Activated CD8-positive, alpha-beta memory T cell treated with anti-CD3 and anti-CD28 coated beads, Interleukin-2, amount 50 U/mL, for 24 hours (primary cell): ENCODE measurements around the gene DYRK1A.

Experiments used
- DNase-seq: peaks from one replicate; pipeline ENCODE4 v3.0.0-alpha.2; 2020; ENCODE audit errors: extremely low read depth

The DYRK1A gene

GRCh38 chr21:37550618-37551330 is 184.2 kb downstream of the DYRK1A start:
- no peak for DNase-seq

DNA sequence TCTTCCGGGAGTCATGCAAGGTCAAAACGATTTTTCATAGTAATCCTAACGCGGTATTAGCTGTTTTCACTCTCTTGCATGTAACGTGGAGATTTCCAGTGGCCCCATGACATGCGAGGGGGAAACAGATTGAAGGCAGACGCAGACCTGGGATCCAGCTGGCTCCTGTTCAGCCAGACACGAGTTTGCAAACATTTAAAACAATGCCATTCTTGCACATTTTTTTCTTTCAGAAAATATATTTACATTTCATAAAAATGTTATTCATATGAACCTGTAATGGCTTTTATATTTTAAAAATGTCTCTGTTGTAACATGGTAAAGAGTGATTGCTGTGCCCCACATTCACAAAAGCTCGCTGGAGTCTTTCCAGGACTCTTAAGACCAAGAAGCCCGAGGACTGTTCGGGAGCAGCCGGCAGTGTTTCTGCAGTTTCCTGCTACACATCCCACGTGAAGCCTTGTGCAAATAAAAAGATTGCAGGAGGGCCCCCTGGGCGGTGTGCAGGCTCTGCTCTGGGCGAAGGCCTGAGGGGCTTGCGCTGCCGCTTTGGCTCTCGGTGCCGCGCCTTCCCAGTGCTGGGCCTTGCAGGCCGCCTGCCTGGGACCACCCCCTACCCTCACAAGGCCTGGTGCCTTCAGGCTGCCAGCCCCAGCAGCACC is 184.9 kb downstream of the DYRK1A start:
- no peak for DNase-seq

- no peak for DNase-seq
Observed at GRCh38 chr21:37551993-37552355, 185.4 kb downstream of the DYRK1A start.

DNA sequence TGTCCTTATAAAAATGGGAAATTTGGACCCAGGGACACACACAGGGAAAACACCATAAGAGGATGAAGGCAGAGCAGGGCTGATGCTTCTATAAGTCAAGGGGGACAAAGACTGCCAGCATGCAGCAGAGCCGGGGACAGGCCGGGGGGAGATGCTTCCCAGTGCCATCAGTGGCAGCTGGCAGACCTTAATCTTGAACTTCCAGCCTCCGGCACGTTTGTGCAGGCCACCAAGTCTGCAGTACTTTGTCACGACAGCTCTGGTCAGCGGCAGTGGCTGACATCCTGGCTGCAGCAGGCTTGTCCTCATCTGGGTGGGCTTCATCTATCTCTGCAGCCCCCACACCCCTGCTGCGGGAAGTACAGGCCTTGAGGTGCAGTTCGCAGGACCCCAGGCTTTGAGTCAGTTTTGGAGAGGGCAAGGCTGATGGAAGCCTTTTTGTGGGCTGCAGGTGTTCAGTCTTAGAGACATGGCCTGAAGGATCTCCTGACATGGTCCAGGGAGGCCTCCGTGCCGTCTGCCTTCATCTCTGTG is 186.0 kb downstream of the DYRK1A start:
- DNase-seq: no peak

DNA sequence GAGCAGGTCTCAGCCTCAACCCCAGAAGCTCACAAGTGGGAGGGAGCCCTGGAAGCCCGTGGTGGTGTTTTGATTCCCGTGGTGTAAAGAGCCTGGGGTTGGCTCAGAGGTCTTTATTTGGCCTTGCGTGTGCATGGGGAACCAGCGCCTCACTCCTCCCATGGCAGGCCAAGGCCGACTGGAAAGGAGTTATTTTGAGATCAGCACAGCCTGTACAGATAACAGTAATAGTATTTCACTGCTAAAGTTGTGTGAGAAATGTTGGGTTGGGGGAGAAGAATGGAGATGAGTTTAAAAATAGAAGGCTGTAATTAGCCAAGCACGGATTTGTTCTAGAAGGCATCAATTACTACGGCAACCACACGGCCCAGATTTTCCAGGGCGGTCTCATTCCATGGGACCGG is 186.5 kb downstream of the DYRK1A start:
- DNase-seq: no peak

- DNase-seq: no peak
Observed at GRCh38 chr21:37554661-37555379, 188.2 kb downstream of the DYRK1A start.

DNA sequence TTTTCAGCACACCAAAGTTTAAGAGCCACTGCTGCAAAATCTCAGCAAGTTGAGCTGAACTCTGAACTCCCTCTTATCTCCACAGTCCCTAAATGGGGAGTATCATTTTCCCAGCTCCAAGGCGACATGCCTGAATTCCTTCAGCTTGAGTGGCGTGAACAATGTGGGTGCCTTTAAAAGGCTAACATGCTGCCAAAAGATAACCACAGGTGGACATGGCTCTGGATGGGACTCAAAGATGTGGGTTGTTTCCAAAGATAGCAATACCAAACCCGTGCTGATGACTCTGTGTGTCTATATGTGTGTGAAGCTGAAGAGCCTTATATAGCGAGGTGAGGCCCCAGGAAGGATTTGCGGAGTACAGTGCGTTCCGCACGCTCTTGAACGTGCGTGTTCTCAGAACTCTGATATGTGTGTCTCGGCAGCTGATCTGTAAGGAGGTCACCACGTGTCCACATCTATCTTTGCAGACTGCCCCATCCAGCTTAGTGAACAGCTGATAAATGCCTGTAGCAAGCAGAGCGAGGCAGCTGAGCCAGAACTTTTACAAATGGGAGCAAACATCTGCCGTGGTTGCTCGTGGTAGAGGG is 189.2 kb downstream of the DYRK1A start:
- DNase-seq: no peak

- no peak for DNase-seq
Observed at GRCh38 chr21:37557261-37557950, 190.8 kb downstream of the DYRK1A start.

GRCh38 chr21:37558676-37559211 is 192.2 kb downstream of the DYRK1A start:
- no peak for DNase-seq

DNA sequence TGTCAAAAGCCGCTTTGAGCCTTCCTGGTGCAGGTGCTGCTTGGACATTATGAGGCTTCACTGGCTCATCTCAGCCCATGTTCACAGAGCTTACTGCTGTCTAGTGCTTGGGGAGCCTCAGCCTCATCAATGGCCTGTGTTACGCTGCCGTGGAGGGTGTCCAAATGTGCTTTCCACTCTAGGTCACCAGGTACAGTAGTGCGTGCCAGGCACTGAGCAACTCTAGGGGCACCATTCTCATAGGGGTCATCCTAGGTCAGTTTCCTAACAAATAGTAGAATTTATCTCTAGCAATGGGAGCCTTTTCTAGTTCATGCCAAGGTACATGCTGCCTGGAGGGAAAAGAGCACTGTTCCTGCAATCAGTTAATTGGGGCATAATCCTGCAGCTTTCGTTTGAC is 193.8 kb downstream of the DYRK1A start:
- DNase-seq: no peak

GRCh38 chr21:37561506-37561905 is 194.9 kb downstream of the DYRK1A start:
- DNase-seq: no peak

DNA sequence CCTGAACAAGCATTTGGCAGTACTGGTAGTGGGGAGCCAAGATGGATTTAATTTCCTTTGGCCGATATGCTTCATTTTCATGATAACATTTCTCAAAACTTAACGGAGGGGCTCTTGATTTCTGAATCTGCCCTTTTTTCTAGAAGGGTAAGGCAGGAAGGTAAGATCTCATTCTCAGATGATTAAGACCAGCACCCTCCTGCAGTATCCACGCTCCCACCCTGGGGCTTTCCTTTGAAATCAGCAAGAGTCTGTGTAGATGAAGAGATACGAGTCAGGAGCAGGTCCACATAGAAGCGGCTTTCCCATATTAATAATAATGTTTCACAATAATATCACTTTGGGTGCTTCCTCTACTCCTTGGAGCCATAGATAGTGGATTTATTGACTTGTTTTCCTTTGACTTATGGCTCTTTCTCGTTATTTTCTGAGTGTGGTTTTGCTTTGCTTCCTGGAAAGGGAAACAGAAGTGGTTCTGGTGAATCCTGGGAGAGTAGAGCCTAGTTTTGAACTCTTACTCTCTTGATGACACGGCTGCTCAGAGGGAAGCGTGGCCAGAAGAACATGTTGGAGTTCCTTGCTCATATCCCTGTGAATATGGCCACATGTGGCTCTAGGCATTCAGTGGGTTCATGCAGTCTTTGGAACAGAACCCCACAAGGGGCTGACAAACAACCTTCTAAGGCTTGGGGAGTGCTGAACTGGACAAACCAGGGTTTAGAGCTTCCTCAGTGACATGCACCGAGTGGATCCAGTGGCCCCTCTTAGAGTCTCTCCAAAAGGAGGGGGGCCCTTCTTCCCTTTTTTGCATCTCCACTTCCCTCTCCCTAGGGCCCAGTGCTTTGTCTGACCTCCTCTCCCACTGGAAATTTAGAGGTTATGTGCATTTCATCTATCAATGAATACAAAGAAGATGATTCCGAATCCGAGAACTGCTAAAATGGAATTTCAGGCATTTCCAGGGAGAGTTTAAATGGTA is 195.7 kb downstream of the DYRK1A start:
- DNase-seq: no peak

- peak; percentile 5 for DNase-seq
Observed at GRCh38 chr21:37562920-37563640, 196.5 kb downstream of the DYRK1A start.

GRCh38 chr21:37563641-37564340 is 197.2 kb downstream of the DYRK1A start:
- peak; percentile 76 for DNase-seq

DNA sequence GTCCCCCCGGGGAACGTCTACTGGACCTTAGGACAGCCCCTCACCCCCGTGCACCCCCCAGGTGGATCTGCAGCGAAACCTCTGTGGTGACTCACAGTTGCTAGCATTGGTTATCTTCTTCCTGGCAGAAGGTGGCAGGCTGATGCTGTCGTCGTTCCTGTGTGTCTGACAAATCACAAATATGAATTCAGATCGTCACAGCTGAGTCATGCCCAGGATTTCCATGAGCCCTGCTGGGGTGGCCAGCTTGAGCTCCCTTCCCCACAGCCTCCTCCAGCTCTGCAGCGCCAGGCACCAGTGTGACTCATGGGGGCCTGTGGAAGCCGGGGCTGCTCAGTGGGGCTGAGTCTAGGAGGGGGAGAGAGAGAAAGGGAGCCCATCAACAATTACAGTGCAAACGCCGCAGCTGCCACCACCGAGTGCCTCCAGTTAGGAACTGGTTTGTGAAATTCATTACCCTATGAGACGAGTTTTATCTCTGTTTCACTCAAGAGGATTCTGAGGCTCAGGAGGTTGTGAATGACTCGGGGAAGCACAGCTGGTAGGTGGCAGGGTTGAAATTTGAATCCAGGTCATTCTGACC is 197.9 kb downstream of the DYRK1A start:
- DNase-seq: peak; percentile 80

DNA sequence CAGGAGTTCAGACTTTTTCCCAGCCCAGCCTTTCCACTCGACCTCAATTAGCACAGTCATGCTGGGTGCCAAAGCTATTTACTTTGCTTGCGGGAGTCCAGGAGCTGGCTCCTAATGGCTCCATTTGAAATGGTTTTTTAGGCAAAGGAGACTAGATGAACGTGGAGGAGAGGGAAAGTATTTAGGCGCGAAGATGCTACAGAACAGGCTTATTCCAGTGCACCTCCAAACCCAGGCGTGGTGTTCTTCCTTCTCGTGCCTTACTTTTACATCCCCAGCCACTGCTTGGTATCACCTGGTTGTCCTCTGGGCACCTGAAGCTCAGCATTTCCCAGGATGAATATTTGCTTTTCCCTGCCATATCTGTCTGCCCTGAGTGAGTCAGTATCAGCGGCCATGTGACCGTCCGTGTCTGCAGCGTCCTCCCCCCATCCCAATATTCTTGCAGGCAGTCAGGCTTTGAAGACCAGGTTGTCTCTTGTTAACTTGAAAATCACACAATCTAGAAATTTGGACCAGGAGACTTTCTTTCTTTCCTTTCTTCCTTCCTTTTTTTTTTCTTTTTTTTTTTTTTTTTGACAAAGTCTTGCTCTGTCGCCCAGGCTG is 198.5 kb downstream of the DYRK1A start:
- no peak for DNase-seq

DNA sequence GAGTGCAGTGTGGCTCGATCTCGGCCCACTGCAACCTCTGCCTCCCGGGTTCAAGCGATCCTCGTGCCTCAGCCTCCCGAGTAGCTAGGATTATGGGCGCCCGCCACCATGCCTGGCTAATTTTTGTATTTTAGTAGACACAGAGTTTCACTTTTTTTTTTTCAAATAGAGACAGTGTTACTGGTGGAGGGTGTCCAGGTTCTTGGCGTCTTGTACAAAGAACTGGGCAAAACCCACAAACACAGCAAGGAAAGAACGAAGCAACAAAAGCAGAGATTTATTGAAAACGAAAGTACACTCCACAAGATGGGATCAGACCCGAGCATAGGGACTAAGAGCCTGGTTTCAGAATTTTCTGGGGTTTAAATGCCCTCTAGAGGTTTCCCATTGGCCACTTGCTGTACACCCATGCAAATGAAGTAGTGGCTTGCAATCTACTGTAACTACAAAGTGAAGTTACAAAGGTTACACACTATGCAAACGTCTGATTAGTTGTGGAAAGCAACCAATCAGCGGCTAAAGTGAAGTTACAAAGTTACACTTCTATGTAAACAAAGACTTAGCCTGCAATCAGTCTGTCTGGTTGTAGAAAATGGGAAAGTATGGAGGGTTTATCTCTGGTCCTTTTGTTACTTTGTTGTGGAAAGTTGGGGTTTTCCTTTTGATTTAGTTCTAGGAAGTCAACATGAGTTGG is 199.1 kb downstream of the DYRK1A start:
- DNase-seq: no peak
